GM15510 (cell line): ENCODE results near the gene MRPL9.
A peak's percentile ranks its signal among the peaks of the same experiment; 100 is the strongest.

Source experiments
- POLR2A ChIP-seq: IDR thresholded peaks from 3 replicates; pipeline ENCODE4 v1.6.1; 2011; ENCODE audit warnings: borderline replicate concordance; ENCODE audit not compliant: insufficient read length; ENCODE audit errors: extremely low read depth

The MRPL9 gene

DNA sequence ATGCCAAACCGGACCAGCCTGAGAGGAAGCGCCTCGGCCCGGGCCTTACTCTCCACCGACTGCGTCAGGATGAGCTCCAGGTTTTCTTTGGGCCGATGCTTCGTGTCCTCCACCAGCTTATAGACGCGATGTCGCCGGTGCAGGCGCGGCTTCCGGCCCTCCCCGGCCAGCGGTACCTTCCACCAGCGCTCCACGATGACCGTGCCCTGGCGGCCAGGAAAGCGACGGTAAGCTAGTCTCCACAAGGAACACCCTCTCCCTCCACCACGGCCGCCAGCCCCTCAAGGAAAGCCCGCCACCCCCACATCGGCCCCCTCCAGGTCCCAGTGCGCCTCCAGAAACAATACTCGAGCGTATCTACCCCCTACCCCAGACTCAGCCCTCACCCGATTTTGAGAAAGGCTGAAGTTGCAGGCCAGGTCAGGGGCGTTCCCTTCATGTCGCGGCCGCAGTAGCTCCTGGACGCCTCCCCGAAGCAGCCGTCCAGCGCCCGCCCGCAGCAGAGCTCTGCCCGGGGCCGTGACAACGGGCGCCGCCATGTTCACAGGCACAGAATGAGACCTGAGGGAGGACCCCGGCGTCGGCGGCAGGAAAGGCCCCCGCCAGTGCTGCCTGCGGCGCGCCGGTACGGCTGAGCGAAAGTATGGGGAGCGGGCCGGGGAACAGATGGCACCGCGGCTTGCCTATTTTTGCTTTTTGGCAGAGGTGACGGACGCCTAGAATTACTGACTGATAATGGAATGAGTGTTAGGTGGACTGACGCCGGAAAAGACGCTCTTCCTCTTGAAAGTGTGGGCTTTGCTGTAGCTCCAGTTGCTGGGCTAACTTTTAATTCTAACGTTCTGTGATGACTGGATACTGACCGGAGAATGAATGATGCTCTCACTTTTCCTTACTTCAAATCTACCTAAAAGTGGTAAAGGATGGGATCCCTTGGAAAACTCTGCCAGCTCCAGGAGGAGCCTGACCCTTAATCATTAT is at the start of gene MRPL9:
Gene MRPL9 (minus strand): TSS at position 556 of the 981 bp plus-strand sequence. CDS start 17 bp downstream, at position 539.
- TF ChIP-seq POLR2A = peak; percentile 83

DNA sequence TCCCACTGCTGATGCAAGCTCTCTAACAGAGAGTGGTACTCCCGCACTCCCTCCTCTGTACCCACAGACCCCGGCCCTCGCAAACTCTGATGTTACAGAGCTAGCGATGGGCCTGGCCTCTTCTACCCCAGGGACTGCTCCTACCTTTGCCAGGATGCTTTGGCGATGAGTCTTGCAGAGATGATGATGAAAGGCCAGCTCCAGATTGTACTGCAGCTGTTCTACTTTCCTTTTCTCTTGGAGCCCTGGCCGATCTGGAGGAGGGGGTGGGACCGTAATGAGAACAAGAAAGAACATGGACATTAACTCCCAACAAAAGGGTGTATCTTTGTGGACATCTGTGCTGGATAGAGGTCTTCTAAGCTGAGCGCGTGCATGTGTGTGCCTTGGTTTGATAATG is 47.9 kb upstream of the MRPL9 start:
- TF ChIP-seq POLR2A = no peak

DNA sequence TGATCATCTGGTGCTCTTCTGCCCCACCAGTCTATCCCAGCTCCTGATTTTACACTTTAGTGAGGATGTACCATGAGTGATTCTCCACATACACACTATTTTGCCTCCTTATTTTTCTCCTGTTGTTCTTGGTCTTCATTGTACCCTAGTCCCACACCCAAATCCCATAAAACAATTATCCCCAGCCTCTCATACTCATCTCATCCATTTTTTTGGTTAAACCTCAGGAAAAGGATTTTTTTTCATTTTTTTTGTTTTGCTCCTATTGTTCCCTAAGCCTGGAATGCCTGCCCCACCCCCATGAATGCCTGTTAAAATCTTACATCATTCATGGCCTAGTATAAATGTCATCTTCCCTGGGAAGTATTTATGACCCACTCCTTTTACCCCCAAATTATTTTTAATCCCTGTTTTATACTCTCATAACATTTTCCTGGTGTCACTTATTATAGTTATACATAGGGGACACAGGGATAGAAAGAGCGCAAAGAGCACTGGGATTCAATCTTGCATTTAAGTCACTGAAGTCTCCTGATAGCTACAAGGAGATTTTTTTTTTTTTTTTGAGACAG is 46.8 kb upstream of the MRPL9 start:
- TF ChIP-seq POLR2A = no peak

DNA sequence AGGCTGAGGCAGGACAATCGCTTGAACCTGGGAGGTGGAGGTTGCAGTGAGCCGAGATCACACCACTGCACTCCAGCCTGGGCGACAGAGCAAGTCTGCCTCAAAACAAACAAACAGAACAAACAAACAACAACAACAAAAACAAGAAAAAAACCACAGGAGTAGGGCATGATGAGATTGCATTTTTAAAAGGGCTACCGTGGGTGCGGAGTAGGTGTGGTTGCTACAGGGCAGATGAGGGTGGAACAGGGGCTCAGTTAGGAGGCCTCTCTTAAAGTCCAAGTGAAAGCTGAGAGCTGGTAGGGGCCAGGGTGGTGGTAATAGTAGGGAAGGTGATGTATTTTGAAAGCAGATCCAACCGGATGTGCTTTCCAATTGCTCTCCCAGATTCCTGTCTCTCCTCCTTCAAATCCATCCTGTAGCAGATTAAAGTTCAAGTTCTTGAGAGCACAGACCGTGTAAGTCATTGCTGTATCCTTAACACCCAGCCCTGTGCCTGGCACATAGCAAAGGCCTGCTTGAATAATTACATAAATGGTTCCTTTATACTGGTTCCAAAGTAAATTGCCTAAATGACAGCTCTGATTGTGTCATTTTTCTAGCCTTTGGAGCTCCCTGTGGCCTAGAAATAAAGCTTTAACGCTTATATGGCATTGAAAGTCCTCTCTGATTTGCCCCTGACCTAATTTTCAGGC is 46.1 kb upstream of the MRPL9 start:
- TF ChIP-seq POLR2A = no peak

DNA sequence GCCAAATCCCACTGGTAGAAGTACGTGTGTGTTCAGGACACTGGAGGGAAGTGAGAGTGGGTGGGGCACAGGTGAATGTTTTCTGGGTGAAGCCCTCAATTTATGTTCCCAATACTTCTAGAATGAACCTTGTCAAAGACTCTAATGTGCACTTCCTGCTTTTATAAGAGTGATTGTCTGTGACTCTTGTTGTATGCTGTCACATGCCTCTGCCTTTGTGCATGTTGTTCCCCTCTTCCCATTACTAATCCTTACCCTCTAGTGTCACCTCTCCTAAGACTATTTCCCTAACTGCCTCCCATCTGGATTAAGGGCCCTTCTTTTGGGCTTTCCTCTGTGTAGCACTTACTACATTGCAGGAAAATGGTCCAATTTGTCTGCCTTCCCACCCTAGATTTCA is 44.5 kb upstream of the MRPL9 start:
- TF ChIP-seq POLR2A = no peak

DNA sequence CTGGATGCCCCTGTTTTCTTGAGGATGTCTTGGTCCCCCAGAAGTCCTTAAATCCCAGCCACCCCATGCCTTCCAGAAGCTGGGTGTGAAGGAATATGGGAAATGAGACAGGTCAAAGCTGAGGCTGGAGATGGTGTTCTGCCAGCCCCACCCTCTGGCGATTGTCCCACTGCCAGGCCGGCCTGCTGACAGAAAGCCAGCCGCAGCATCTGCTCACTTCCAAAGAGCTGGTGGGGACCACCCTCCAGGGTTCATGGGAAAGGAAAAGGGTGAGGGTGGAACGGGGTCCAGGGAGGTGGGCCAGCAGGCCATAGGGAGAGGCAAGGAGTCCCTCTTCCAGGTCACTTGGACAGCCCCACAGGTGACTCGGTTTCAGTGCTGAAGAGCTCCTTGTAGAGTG is 43.8 kb upstream of the MRPL9 start:
- no peak for TF ChIP-seq POLR2A

DNA sequence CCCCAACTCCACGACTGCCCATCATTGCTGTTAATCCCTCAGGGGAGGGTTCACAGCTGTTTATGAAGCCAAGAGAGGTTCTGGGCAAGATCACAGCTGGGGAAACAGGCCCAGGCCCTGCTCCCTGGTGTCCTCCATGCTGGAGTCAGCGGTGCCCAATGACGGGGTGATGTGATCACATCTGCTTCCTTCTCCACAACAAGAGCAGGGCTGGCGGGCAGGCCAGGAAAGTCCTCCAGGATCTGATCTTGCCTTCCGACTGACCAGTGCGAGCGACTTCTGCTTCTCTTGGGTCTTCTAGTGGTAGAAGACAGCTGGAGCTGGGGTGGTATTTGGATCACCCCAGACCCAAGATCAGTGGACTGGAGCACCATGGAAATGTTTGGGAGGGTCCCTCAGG is 42.9 kb upstream of the MRPL9 start:
- no peak for TF ChIP-seq POLR2A

DNA sequence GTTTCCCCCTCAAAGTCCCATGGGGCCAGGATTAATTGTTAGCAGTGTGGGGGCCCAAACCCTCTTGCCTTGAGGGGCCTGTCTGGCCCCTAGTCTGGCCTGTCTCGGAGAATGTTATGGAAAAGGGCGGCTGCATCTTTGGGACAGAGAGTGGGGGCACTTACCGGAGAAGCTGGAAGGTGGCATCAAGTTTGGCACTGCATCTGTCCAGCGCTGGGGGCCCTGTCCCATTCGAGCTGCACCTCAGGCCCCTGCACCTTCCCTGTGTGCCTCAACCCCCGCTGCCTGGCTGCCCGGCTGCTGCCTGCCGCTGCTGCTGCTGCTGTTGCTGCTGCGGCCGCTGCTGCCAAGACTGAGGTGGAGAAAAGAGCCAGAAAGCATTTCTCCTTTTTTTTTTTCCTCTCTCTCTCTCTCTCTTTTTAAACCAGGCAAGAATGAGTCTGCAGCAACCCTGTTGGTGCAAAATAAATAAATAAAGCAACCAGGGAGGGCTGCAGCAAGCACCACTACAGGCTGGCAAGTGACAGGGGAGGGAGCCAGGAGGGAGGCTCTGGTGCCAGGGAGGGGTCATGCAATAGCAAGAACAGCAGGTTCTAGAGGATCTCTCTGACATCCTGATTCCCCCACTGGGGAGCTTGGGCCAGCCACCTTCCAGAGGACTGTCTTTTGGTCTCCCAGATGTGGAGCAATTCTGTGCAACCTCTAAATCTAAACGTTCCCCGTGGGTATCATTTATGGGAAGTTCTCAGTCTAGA is 41.9 kb upstream of the MRPL9 start, which contains the start of gene LINGO4:
Gene LINGO4 (minus strand): TSS at position 354 of the 755 bp plus-strand sequence. CDS start 2,715 bp downstream, outside the sequence.
- TF ChIP-seq POLR2A = no peak

DNA sequence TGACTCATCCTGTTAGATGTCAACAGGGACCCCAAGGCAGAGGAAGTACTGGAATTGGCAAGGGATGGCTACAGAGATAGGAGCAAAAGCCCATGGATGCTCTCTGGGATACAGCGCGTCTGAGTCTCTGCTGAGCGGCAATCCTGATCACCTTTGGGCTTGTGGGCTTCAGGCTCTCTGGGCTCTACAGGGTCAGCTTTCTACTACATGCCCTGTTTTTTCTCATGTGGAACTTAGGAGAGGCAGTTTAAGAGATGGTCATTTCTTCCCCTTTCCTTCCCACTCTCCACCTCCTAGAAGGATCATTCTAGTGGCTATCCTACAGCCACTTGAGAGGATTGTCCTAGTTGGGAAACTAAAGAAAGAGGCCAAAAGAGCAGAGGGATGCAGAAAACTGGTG is 40.6 kb upstream of the MRPL9 start:
- TF ChIP-seq POLR2A = no peak

DNA sequence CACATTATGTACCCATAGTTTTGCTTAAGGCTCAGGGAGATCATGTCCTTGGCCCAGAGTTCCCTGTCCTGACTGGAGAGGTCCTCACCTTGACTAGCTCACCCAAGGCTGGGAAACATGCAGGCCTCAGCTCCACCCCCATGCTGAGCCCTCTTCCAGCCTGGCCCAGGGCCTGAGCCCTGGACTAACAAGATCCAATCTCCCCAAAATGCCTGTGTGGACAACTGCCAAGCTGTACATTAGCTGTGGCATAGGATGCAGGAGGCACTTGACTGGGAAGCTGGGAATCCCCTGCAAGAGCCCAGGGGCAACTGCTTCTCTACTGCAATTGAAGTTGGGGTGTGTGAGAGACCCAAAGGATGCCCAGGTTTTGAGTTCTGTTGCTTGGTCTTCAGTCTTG is 39.9 kb upstream of the MRPL9 start:
- no peak for TF ChIP-seq POLR2A

DNA sequence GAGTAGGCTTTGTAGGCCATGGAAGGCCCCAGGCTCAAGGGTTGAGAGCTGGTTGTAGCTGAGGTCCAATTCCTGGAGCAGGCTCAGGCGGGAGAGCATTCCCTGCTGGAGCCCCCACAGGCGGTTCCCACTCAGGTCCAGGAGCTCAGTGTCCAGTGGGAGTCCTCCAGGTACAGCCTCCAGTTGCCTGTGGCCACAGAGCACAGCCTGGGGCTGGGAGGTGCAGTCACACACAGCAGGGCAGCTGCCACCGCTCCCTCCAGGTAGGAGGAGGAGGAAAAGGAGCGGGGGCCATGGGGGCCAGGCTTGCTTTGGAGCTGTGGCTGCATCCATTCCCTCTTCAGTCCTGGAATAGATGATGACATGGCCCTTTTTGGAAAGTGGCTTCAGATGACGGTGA is 39.1 kb upstream of the MRPL9 start:
- no peak for TF ChIP-seq POLR2A

DNA sequence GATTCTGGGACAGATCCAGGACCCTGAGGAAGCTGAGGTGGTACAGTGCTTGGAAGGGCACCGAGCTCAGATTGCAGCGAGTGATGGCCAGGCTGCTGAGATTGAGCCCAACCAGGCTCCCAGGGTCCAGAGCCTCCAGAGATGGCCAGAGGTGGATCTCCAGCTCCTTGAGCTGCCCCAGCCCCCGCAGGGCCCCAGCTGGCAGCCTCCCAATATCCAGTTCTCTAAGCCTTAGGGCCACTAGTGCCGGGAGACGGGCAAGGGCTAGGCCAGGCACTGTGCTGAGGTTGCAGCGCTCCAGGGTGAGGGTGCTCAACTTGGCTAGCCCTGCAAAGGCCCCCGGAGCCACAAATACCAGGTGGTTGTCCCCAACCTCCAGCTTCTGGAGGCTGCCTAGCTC is 38.5 kb upstream of the MRPL9 start:
- TF ChIP-seq POLR2A = no peak

DNA sequence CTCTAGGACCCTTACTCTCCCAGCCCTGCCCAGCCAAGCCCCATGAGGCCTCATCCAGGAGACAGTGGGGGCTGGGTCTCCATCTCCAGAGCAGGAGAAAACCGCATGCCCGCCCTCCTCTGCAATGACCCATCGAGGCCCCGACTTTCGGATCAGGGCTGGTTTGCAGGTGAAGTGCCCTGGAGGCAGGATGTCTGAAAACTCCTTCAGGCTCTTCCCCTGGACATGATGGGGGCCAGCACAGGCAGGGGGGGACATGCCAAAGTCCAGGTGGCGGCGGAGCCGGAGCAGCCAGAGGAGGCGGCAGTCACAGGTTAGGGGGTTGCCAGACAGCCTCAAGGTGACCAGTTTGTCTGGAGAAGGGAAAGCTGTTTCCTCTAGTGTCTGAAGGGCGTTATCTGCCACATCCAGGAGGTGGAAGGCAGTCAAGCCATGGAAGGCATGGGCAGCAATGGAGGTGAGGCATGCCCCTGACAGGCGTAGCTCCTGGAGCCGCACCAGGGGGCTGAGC is 38.1 kb upstream of the MRPL9 start:
- no peak for TF ChIP-seq POLR2A

DNA sequence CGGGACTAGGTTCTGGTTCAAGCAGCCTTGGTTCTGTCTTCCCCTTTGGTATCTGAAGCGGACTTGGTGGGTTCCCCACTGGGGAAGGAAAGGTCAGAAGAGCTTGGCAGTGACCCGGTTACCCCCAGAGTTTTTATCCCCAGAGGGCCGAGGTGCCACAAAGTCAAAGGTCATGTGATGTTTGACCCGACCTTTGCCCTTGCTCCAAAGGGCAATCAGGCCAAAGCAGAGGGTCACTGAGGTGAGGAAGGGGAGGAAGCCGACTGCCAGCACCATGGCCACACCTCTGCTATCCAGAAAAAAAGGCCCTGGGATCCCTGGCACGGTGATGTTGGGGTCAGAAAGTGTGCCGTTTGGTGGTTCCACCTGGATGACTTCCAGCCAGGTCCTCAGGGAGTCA is 37.5 kb upstream of the MRPL9 start:
- TF ChIP-seq POLR2A = no peak
